ENCODE results near the gene TMC3. TPM values are rescaled to one million over a fixed set of nuclear protein-coding genes. Genes with fewer than 3 reads are reported as not detected.
A peak's percentile ranks its signal among the peaks of the same experiment; 100 is the strongest.

The TMC3 gene
- polyA plus RNA-seq, 3 donors from 2014 or later, result 0.07 TPM; not detected in 2

- peaks cover 44 to 55% of the 10 kb centered on the region in 2 donors for H3K4me1 Mint-ChIP-seq
- peaks cover 0 to 12% (median 4%) of the 10 kb centered on the region in 3 donors for H3K36me3 Mint-ChIP-seq
- no peak for DNase-seq
- peaks cover 0 to 1% (median 0%) of the 10 kb centered on the region in 3 donors for H3K27me3 Mint-ChIP-seq (ENCODE audit: low read depth in 3 of 3)
- H3K4me3 Mint-ChIP-seq, result peak overlapping the region in 2 of 5 donors; percentile 24 to 28
- no peaks in the 10 kb centered on the region for H3K9me3 Mint-ChIP-seq
- H3K27ac Mint-ChIP-seq, result peak overlapping the region; percentile 61 to 96 (median 88)
Measured at GRCh38 chr15:81316267-81316666, 57.7 kb downstream of the TMC3 start.

- H3K27ac Mint-ChIP-seq, result peak overlapping the region; percentile 61 to 96 (median 88)
- H3K36me3 Mint-ChIP-seq, result peaks cover 0 to 12% (median 4%) of the 10 kb centered on the region in 3 donors
- peak in 2 of 3 donors; percentile 41 to 69 for DNase-seq
- H3K9me3 Mint-ChIP-seq, result no peaks in the 10 kb centered on the region
- peaks cover 0 to 1% (median 0%) of the 10 kb centered on the region in 3 donors for H3K27me3 Mint-ChIP-seq (ENCODE audit: low read depth in 3 of 3)
- H3K4me1 Mint-ChIP-seq, result peaks cover 51 to 62% of the 10 kb centered on the region in 2 donors
- peak overlapping the region in 2 of 5 donors; percentile 29 to 36 for H3K4me3 Mint-ChIP-seq
Measured at GRCh38 chr15:81315452-81316175, 58.4 kb downstream of the TMC3 start.

GRCh38 chr15:81314378-81314777, 59.6 kb downstream of the TMC3 start:
- H3K9me3 Mint-ChIP-seq, result no peaks in the 10 kb centered on the region
- no peak for DNase-seq
- peaks cover 0 to 1% (median 0%) of the 10 kb centered on the region in 3 donors for H3K27me3 Mint-ChIP-seq (ENCODE audit: low read depth in 3 of 3)
- peak overlapping the region; percentile 63 to 96 (median 90) for H3K27ac Mint-ChIP-seq
- peaks cover 7 to 23% (median 11%) of the 10 kb centered on the region in 3 donors for H3K36me3 Mint-ChIP-seq
- peak overlapping the region in 1 of 5 donors; percentile 46 for H3K4me3 Mint-ChIP-seq
- peaks cover 52 to 73% of the 10 kb centered on the region in 2 donors for H3K4me1 Mint-ChIP-seq

GRCh38 chr15:81313686-81314085, 60.3 kb downstream of the TMC3 start:
- peaks cover 0 to 1% (median 0%) of the 10 kb centered on the region in 3 donors for H3K27me3 Mint-ChIP-seq (ENCODE audit: low read depth in 3 of 3)
- no peaks in the 10 kb centered on the region for H3K9me3 Mint-ChIP-seq
- no peak overlapping the region for H3K4me3 Mint-ChIP-seq
- no peak for DNase-seq
- H3K36me3 Mint-ChIP-seq, result peaks cover 11 to 28% (median 17%) of the 10 kb centered on the region in 3 donors
- H3K27ac Mint-ChIP-seq, result peak overlapping the region in 5 of 6 donors; percentile 63 to 96 (median 87)
- H3K4me1 Mint-ChIP-seq, result peaks cover 56 to 77% of the 10 kb centered on the region in 2 donors

- no peaks in the 10 kb centered on the region for H3K9me3 Mint-ChIP-seq
- H3K27ac Mint-ChIP-seq, result peak overlapping the region; percentile 72 to 94 (median 90)
- H3K36me3 Mint-ChIP-seq, result peaks cover 8 to 29% (median 17%) of the 10 kb centered on the region in 3 donors
- H3K4me1 Mint-ChIP-seq, result peaks cover 58 to 78% of the 10 kb centered on the region in 2 donors
- peaks cover 0 to 1% (median 0%) of the 10 kb centered on the region in 3 donors for H3K27me3 Mint-ChIP-seq (ENCODE audit: low read depth in 3 of 3)
- no peak for DNase-seq
- H3K4me3 Mint-ChIP-seq, result no peak overlapping the region
Measured at GRCh38 chr15:81312790-81313543, 61.0 kb downstream of the TMC3 start.

GRCh38 chr15:81311752-81312464, 62.1 kb downstream of the TMC3 start:
- H3K36me3 Mint-ChIP-seq, result peaks cover 12 to 37% (median 17%) of the 10 kb centered on the region in 3 donors
- H3K27me3 Mint-ChIP-seq (ENCODE audit: low read depth in 3 of 3), result peaks cover 0 to 1% (median 0%) of the 10 kb centered on the region in 3 donors
- H3K9me3 Mint-ChIP-seq, result no peaks in the 10 kb centered on the region
- peak overlapping the region in 2 of 5 donors; percentile 10 to 17 for H3K4me3 Mint-ChIP-seq
- DNase-seq, result no peak
- H3K27ac Mint-ChIP-seq, result peak overlapping the region; percentile 72 to 94 (median 90)
- H3K4me1 Mint-ChIP-seq, result peaks cover 63 to 89% of the 10 kb centered on the region in 2 donors

GRCh38 chr15:81310480-81310879, 63.5 kb downstream of the TMC3 start:
- Mint-ChIP-seq H3K27me3 (ENCODE audit: low read depth in 3 of 3) (peaks cover 0 to 1% (median 0%) of the 10 kb centered on the region in 3 donors), H3K4me1 (peaks cover 64 to 89% of the 10 kb centered on the region in 2 donors), H3K27ac (peak overlapping the region; percentile 59 to 94 (median 88)), H3K9me3 (no peaks in the 10 kb centered on the region), H3K36me3 (peaks cover 12 to 51% (median 29%) of the 10 kb centered on the region in 3 donors), H3K4me3 (no peak overlapping the region)
- no peak for DNase-seq

GRCh38 chr15:81309647-81310450, 64.2 kb downstream of the TMC3 start:
- no peak for DNase-seq
- Mint-ChIP-seq H3K27ac (peak overlapping the region; percentile 59 to 94 (median 88)), H3K4me1 (peaks cover 62 to 89% of the 10 kb centered on the region in 2 donors), H3K9me3 (no peaks in the 10 kb centered on the region), H3K36me3 (peaks cover 12 to 54% (median 30%) of the 10 kb centered on the region in 3 donors), H3K27me3 (ENCODE audit: low read depth in 3 of 3) (peaks cover 0 to under 1% (median 0%) of the 10 kb centered on the region in 3 donors), H3K4me3 (no peak overlapping the region)

GRCh38 chr15:81308260-81308659, 65.8 kb downstream of the TMC3 start:
- no peak overlapping the region for H3K4me3 Mint-ChIP-seq

GRCh38 chr15:81304226-81304625, 69.8 kb downstream of the TMC3 start:
- no peak for DNase-seq
- Mint-ChIP-seq H3K4me1 (peaks cover 83 to 91% of the 10 kb centered on the region in 2 donors), H3K36me3 (peaks cover 54 to 89% (median 71%) of the 10 kb centered on the region in 3 donors), H3K9me3 (no peaks in the 10 kb centered on the region), H3K27me3 (ENCODE audit: low read depth in 3 of 3) (peaks cover 0 to 3% (median 3%) of the 10 kb centered on the region in 3 donors), H3K27ac (peak overlapping the region; percentile 95 to 100 (median 99)), H3K4me3 (peak overlapping the region; percentile 38 to 100 (median 99))

More at GRCh38 chr15:81308260-81308659, 65.8 kb downstream of the TMC3 start:
- Mint-ChIP-seq H3K27me3 (ENCODE audit: low read depth in 3 of 3) (no peaks in the 10 kb centered on the region), H3K27ac (peak overlapping the region in 4 of 6 donors; percentile 66 to 94 (median 80)), H3K9me3 (no peaks in the 10 kb centered on the region), H3K36me3 (peaks cover 24 to 70% (median 46%) of the 10 kb centered on the region in 3 donors), H3K4me1 (peaks cover 71 to 90% of the 10 kb centered on the region in 2 donors)
- DNase-seq, result no peak

GRCh38 chr15:81303244-81304225, 70.5 kb downstream of the TMC3 start:
- H3K27ac Mint-ChIP-seq, result peak overlapping the region; percentile 95 to 100 (median 99)
- H3K9me3 Mint-ChIP-seq, result no peaks in the 10 kb centered on the region
- DNase-seq, result no peak
- peaks cover 87 to 95% of the 10 kb centered on the region in 2 donors for H3K4me1 Mint-ChIP-seq
- peaks cover 0 to 3% (median 3%) of the 10 kb centered on the region in 3 donors for H3K27me3 Mint-ChIP-seq (ENCODE audit: low read depth in 3 of 3)
- H3K4me3 Mint-ChIP-seq, result peak overlapping the region; percentile 99 to 100 (median 100)
- H3K36me3 Mint-ChIP-seq, result peaks cover 52 to 91% (median 69%) of the 10 kb centered on the region in 3 donors
